Activated T-cell treated with anti-CD3 and anti-CD28 coated beads for 4 hours (primary cell): ENCODE results near the gene TRABD.

ENCODE experiments used
- DNase-seq: peaks from one replicate; pipeline ENCODE4 v3.0.0-alpha.2; 2020

TRABD gene

GRCh38 chr22:50175191-50175461 lies 10.6 kb upstream of the TRABD start:
- DNase-seq: no peak

GRCh38 chr22:50175921-50176849 lies 9.5 kb upstream of the TRABD start:
- DNase-seq: no peak

- DNase-seq: no peak
Observed at GRCh38 chr22:50176850-50177536, 8.7 kb upstream of the TRABD start.

GRCh38 chr22:50177537-50178470 lies 7.9 kb upstream of the TRABD start:
- no peak for DNase-seq

- no peak for DNase-seq
Observed at GRCh38 chr22:50178471-50178864, 7.2 kb upstream of the TRABD start.

GRCh38 chr22:50178871-50179869 lies 6.5 kb upstream of the TRABD start:
- DNase-seq: no peak

- no peak for DNase-seq
Observed at GRCh38 chr22:50179937-50180726, 5.6 kb upstream of the TRABD start.

- DNase-seq: no peak
Observed at GRCh38 chr22:50180727-50181521, 4.8 kb upstream of the TRABD start.

GRCh38 chr22:50182176-50183081 lies 3.3 kb upstream of the TRABD start:
- DNase-seq: no peak

GRCh38 chr22:50183141-50183971 lies 2.4 kb upstream of the TRABD start:
- DNase-seq: no peak

- DNase-seq: no peak
Observed at GRCh38 chr22:50184004-50184901, 1.5 kb upstream of the TRABD start.

- no peak for DNase-seq
Observed at GRCh38 chr22:50184902-50185374, 775 bp upstream of the TRABD start.

- DNase-seq: no peak
Observed at GRCh38 chr22:50186181-50186714, 535 bp downstream of the TRABD start.

GRCh38 chr22:50186761-50187523 lies 1.2 kb downstream of the TRABD start:
- no peak for DNase-seq

- DNase-seq: no peak
Observed at GRCh38 chr22:50188356-50188755, 2.6 kb downstream of the TRABD start.
